HepG2 (cell line): ENCODE measurements around the gene ZNF493. TPM values are rescaled to one million over a fixed set of nuclear protein-coding genes. Genes with fewer than 3 reads are reported as not detected.

ENCODE experiments used
- ATAC-seq: fragments of 200-7000 bp; cut with Tn5 transposase; 3 replicates; pipeline ENCODE4 v1.9.1; 2020; ENCODE audit warnings: mild to moderate bottlenecking, moderate library complexity
- BruUV-seq: library from RNA; stranded (reverse); fragments of 400-500 nt; replicated peaks from 2 replicates; lab custom pipeline; 2021; lab: Mats Ljungman, UMichigan
- CTCF ChIA-PET: fragments of 300-600 bp; formaldehyde crosslinking; extraction: SDS; loops from one replicate; lab custom pipeline; 2021; ENCODE audit warnings: low total read pairs, inconsistent platforms, low intra/inter-chr PET ratio; lab: Yijun Ruan, JAX
- POLR2A ChIA-PET: fragments of 350-600 bp; sonication (Branson Sonifier 250); formaldehyde crosslinking; loops from one replicate; lab custom pipeline; 2020; ENCODE audit warnings: antibody characterized with exemption, inconsistent platforms; lab: Yijun Ruan, JAX
- DNase-seq: peaks from one replicate; pipeline ENCODE4 v3.0.0-alpha.2; 2015; ENCODE audit warnings: low spot score
- FAIRE-seq: peaks from 3 replicates; lab custom pipeline; 2011; peaks lifted over from hg19 to GRCh38; lab: Jason Lieb, UNC
- H2AFZ ChIP-seq: one replicate; pipeline ENCODE4 v1.6.1; 2011; ENCODE audit warnings: low read length, inconsistent platforms
- H3K27ac ChIP-seq: fragments of 300-600 bp; 3 replicates; pipeline ENCODE4 v1.8.0; 2011; ENCODE audit warnings: mixed run types, mild to moderate bottlenecking, mixed read lengths, low read length, inconsistent platforms; ENCODE audit not compliant: insufficient read depth; ENCODE audit errors: extremely low read length
- H3K27me3 ChIP-seq, 2 experiments: fragments of 200-600 bp in 1 of 2; 2 replicates in 1 of 2; 3 replicates in 1 of 2; pipeline versions ENCODE4 v1.6.0 to v1.8.0; 2011; ENCODE audit warnings: low read length in 2 of 2, mild to moderate bottlenecking in 2 of 2, moderate library complexity in 2 of 2, inconsistent platforms in 1 of 2; ENCODE audit not compliant: insufficient read depth in 2 of 2, control insufficient read depth in 1 of 2
- H3K36me3 ChIP-seq, 2 experiments: fragments of 200-600 bp in 1 of 2; replicated peaks in 1 of 2; 2 replicates in 1 of 2; 3 replicates in 1 of 2; pipeline versions ENCODE4 v1.5.1 to v1.8.0; 2011; ENCODE audit warnings: low read length in 2 of 2, inconsistent platforms in 1 of 2; ENCODE audit not compliant: insufficient read depth in 2 of 2, control insufficient read depth in 1 of 2
- H3K4me1 ChIP-seq: 2 replicates; pipeline ENCODE4 v1.5.1; 2012; ENCODE audit warnings: low read length, inconsistent platforms; ENCODE audit not compliant: insufficient read depth
- H3K4me2 ChIP-seq: 2 replicates; pipeline ENCODE4 v1.6.0; 2011; ENCODE audit warnings: low read depth, low read length, inconsistent platforms
- H3K4me3 ChIP-seq, 3 experiments: fragments of 200-600 bp in 1 of 3; sonication (generic), shearing (Covaris generic) in 1 of 3; replicated peaks in 1 of 3; 2 replicates each; pipeline ENCODE4 v1.5.1; 2011 to 2016; ENCODE audit warnings: low read length in 3 of 3, inconsistent platforms in 2 of 3, low read depth in 2 of 3, mild to moderate bottlenecking in 2 of 3, control low read depth in 1 of 3, mixed read lengths in 1 of 3; ENCODE audit not compliant: insufficient read depth in 1 of 3
- H3K79me2 ChIP-seq: one replicate; pipeline ENCODE4 v1.6.1; 2011; ENCODE audit warnings: low read length, inconsistent platforms; ENCODE audit not compliant: insufficient read depth
- H3K9ac ChIP-seq: 2 replicates; pipeline ENCODE4 v1.6.0; 2011; ENCODE audit warnings: mild to moderate bottlenecking, low read depth, low read length, inconsistent platforms; ENCODE audit not compliant: insufficient read depth
- H3K9me3 ChIP-seq: 2 replicates; pipeline ENCODE4 v1.5.1; 2012; ENCODE audit warnings: mild to moderate bottlenecking, low read length
- H4K20me1 ChIP-seq: 2 replicates; pipeline ENCODE4 v1.6.0; 2011; ENCODE audit warnings: inconsistent platforms, mild to moderate bottlenecking, low read length, moderate library complexity; ENCODE audit not compliant: insufficient read depth
- BRCA1 ChIP-seq: sonication (generic); formaldehyde crosslinking; IDR thresholded peaks from 2 replicates; pipeline ENCODE4 v1.4.0; 2020; ENCODE audit warnings: missing genetic modification reagents
- GPBP1L1 ChIP-seq: sonication (generic); formaldehyde crosslinking; IDR thresholded peaks from 2 replicates; pipeline ENCODE4 v1.5.0; 2020; ENCODE audit warnings: mild to moderate bottlenecking, missing genetic modification reagents
- IRF1 ChIP-seq: sonication (generic); formaldehyde crosslinking; IDR thresholded peaks from 2 replicates; pipeline ENCODE4 v1.4.0; 2020; ENCODE audit warnings: low read depth, mild to moderate bottlenecking, missing genetic modification reagents
- MIXL1 ChIP-seq: IDR thresholded peaks from 2 replicates; pipeline ENCODE4 v1.6.1; 2016
- RAD51 ChIP-seq: fragments of 450-650 bp; IDR thresholded peaks from 2 replicates; pipeline ENCODE4 v1.6.1; 2016; ENCODE audit warnings: borderline replicate concordance
- ZBTB8A ChIP-seq: sonication (generic); formaldehyde crosslinking; IDR thresholded peaks from 2 replicates; pipeline ENCODE4 v1.4.0; 2020; ENCODE audit warnings: mild to moderate bottlenecking, low read depth, missing genetic modification reagents, borderline replicate concordance
- ZFP36L2 ChIP-seq: sonication (generic); formaldehyde crosslinking; IDR thresholded peaks from 2 replicates; pipeline ENCODE4 v1.4.0; 2020; ENCODE audit warnings: missing genetic modification reagents
- ZFP37 ChIP-seq: sonication (generic); formaldehyde crosslinking; IDR thresholded peaks from 2 replicates; pipeline ENCODE4 v1.4.0; 2020; ENCODE audit warnings: missing genetic modification reagents, borderline replicate concordance
- ZNF234 ChIP-seq: sonication (generic); formaldehyde crosslinking; conservative IDR thresholded peaks from 2 replicates; pipeline ENCODE4 v1.5.1; 2020; ENCODE audit warnings: mild to moderate bottlenecking, missing genetic modification reagents
- ZNF407 ChIP-seq: sonication (generic); formaldehyde crosslinking; IDR thresholded peaks from one replicate; pipeline ENCODE4 v1.5.1; 2020; ENCODE audit warnings: mild to moderate bottlenecking, missing genetic modification reagents; ENCODE audit errors: not compliant biosample characterization
- ZNF512 ChIP-seq: sonication (generic); formaldehyde crosslinking; IDR thresholded peaks from 2 replicates; pipeline ENCODE4 v1.4.0; 2020; ENCODE audit warnings: mild to moderate bottlenecking, missing genetic modification reagents
- WGBS: methylation state at CpG from one replicate; pipeline ENCODE4 v1.1.6; 2017; ENCODE audit warnings: low lambda C conversion rate; 5-methylcytosine and 5-hydroxymethylcytosine counted together
- in situ Hi-C: cut with HindIII; loops from 2 replicates; pipeline ENCODE4 v1.10.0; 2017; ENCODE audit warnings: low pct_unique_long_range_greater_than_20kb; ENCODE audit not compliant: extremely low pct_ligation_motif_present
- intact Hi-C: fragments of 100-400 bp; cut with micrococcal nuclease; formaldehyde crosslinking; loops from one replicate; pipeline ENCODE4 v1.10.0; 2022; ENCODE audit not compliant: unreplicated experiment
- polyA plus RNA-seq, 8 experiments: library from polyadenylated mRNA; depleted of rRNA in 3 of 8; stranded (reverse) in 7 of 8; unstranded in 1 of 8; fragments of >200 nt; fragmentation: Illumina TruSeq in 4 of 8; extraction: Trizol in 4 of 8; gene quantifications; 2 replicates each; pipeline versions ENCODE4 v1.2.1 to v1.2.3, GENCODE V29; 2011 to 2016; ENCODE audit warnings: low read depth in 4 of 8, missing spikeins in 1 of 8, mixed read lengths in 1 of 8; ENCODE audit not compliant: insufficient read depth in 1 of 8
- total RNA-seq, 5 experiments: library from RNA; depleted of rRNA; stranded (reverse); fragments of >200 nt; fragmentation: Illumina TruSeq; extraction: Trizol; gene quantifications; 2 replicates each; pipeline ENCODE4 v1.2.3, GENCODE V29; 2016; ENCODE audit warnings: low read depth in 1 of 5

Gene ZNF493
- total and polyA plus RNA-seq, 2 of the 13 experiments (the other 11 are each of a cell fraction or from before 2014, with no cell fraction given): 6.8 to 9.0 TPM

- POLR2A ChIA-PET: no interaction called here
- H3K4me2 ChIP-seq: no peak overlapping the region
- no peak overlapping the region for H2AFZ ChIP-seq
These were observed 66.6 kb downstream of the ZNF493 start for GRCh38 chr19:21463449-21464105.

More at GRCh38 chr19:21463449-21464105, 66.6 kb downstream of the ZNF493 start:
- H3K79me2 ChIP-seq: no peaks in the 10 kb centered on the region
- in situ Hi-C loops (no loop called here), intact Hi-C loops (no loop called here)
- no peak overlapping the region for H3K27ac ChIP-seq
- no peaks in the 10 kb centered on the region for H3K27me3 ChIP-seq
- no peak for FAIRE-seq
- no peaks in the 10 kb centered on the region for H4K20me1 ChIP-seq
- CTCF ChIA-PET: no interaction called here
- DNase-seq: no peak
- no peak for TF ChIP-seq IRF1
- TF ChIP-seq ZFP36L2 (CRISPR knock-in tag): no peak
- TF ChIP-seq ZBTB8A (CRISPR knock-in tag): no peak
- no peak for TF ChIP-seq RAD51
- TF ChIP-seq ZNF512 (CRISPR knock-in tag): no peak
- no peak for TF ChIP-seq MIXL1
- no peak for TF ChIP-seq GPBP1L1
- TF ChIP-seq ZFP37: no peak
- no peak for TF ChIP-seq ZNF234 (CRISPR knock-in tag)
- no peak for TF ChIP-seq ZNF407 (CRISPR knock-in tag)
- TF ChIP-seq BRCA1 (CRISPR knock-in tag): no peak
- TF ChIP-seq, all 625 proteins: peak for 0
- no peak overlapping the region for H3K4me3 ChIP-seq
- peaks cover 46% of the 10 kb centered on the region for H3K9me3 ChIP-seq
- H3K9ac ChIP-seq: no peak overlapping the region
- ATAC-seq: no peak
- no peaks in the 10 kb centered on the region for H3K4me1 ChIP-seq
- no peaks in the 10 kb centered on the region for H3K36me3 ChIP-seq
- WGBS: 61% methylated on average over 28 of the region's 38 CpGs
- no TSS peak for BruUV-seq
